ENCODE results near the gene ATXN3L. TPM values are rescaled to one million over a fixed set of nuclear protein-coding genes. Genes with fewer than 3 reads are reported as not detected.
A peak's percentile ranks its signal among the peaks of the same experiment; 100 is the strongest.

Gene ATXN3L
- total and polyA plus RNA-seq, 5 experiments from 2014 or later = not detected

GRCh38 chrX:13279279-13280018 lies 40.4 kb downstream of the ATXN3L start:
- Mint-ChIP-seq H3K36me3 (no peaks in the 10 kb centered on the region), H3K27ac (no peak overlapping the region), H3K4me1 (peaks cover 0 to 12% (median 2%) of the 10 kb centered on the region in 4 donors), H3K27me3 (no peaks in the 10 kb centered on the region), H3K9me3 (peaks cover 0 to 12% (median 0%) of the 10 kb centered on the region in 9 donors), H3K4me3 (no peak overlapping the region)
- ATAC-seq (no peak), DNase-seq (no peak)
- POLR2A ChIA-PET = no interaction called here

GRCh38 chrX:13277539-13277938 lies 42.3 kb downstream of the ATXN3L start:
- Mint-ChIP-seq H3K27me3 (no peaks in the 10 kb centered on the region), H3K27ac (peak overlapping the region in 1 of 10 donors; percentile 19), H3K4me3 (no peak overlapping the region), H3K4me1 (peaks cover 0 to 4% (median 0%) of the 10 kb centered on the region in 4 donors), H3K36me3 (no peaks in the 10 kb centered on the region), H3K9me3 (peaks cover 0 to 6% (median 0%) of the 10 kb centered on the region in 9 donors)
- ATAC-seq = no peak
- POLR2A ChIA-PET = no interaction called here
- no peak for DNase-seq

- no peak overlapping the region for H3K4me3 Mint-ChIP-seq
- H3K9me3 Mint-ChIP-seq = peaks cover 0 to 3% (median 0%) of the 10 kb centered on the region in 9 donors
- H3K27ac Mint-ChIP-seq = peak overlapping the region in 1 of 10 donors; percentile 19
- H3K36me3 Mint-ChIP-seq = no peaks in the 10 kb centered on the region
- H3K4me1 Mint-ChIP-seq = peaks cover 0 to 4% (median 0%) of the 10 kb centered on the region in 4 donors
- POLR2A ChIA-PET = no interaction called here
- no peak for DNase-seq
- no peak for ATAC-seq
- H3K27me3 Mint-ChIP-seq = no peaks in the 10 kb centered on the region
Measured at GRCh38 chrX:13276991-13277390, 42.9 kb downstream of the ATXN3L start.

GRCh38 chrX:13275031-13275430 lies 44.8 kb downstream of the ATXN3L start:
- ATAC-seq = no peak

GRCh38 chrX:13272426-13272825 lies 47.4 kb downstream of the ATXN3L start:
- H3K4me1 Mint-ChIP-seq = peaks cover 0 to 4% (median 0%) of the 10 kb centered on the region in 4 donors

More at GRCh38 chrX:13275031-13275430, 44.8 kb downstream of the ATXN3L start:
- H3K9me3 Mint-ChIP-seq = no peaks in the 10 kb centered on the region
- DNase-seq = no peak
- no peak overlapping the region for H3K27ac Mint-ChIP-seq
- no peaks in the 10 kb centered on the region for H3K36me3 Mint-ChIP-seq
- POLR2A ChIA-PET = no interaction called here
- H3K27me3 Mint-ChIP-seq = no peaks in the 10 kb centered on the region
- H3K4me1 Mint-ChIP-seq = peaks cover 0 to 4% (median 0%) of the 10 kb centered on the region in 4 donors
- H3K4me3 Mint-ChIP-seq = no peak overlapping the region

GRCh38 chrX:13271511-13271910 lies 48.3 kb downstream of the ATXN3L start:
- ATAC-seq (no peak), DNase-seq (no peak)
- H3K36me3 Mint-ChIP-seq = no peaks in the 10 kb centered on the region
- H3K27ac Mint-ChIP-seq = no peak overlapping the region
- H3K9me3 Mint-ChIP-seq = no peaks in the 10 kb centered on the region
- no peaks in the 10 kb centered on the region for H3K27me3 Mint-ChIP-seq
- POLR2A ChIA-PET = no interaction called here
- H3K4me3 Mint-ChIP-seq = no peak overlapping the region
- no peaks in the 10 kb centered on the region for H3K4me1 Mint-ChIP-seq

More at GRCh38 chrX:13272426-13272825, 47.4 kb downstream of the ATXN3L start:
- Mint-ChIP-seq H3K27ac (no peak overlapping the region), H3K9me3 (no peaks in the 10 kb centered on the region), H3K36me3 (no peaks in the 10 kb centered on the region), H3K27me3 (no peaks in the 10 kb centered on the region), H3K4me3 (no peak overlapping the region)
- ATAC-seq (no peak), DNase-seq (no peak)
- POLR2A ChIA-PET = no interaction called here

GRCh38 chrX:13270360-13270759 lies 49.5 kb downstream of the ATXN3L start:
- ATAC-seq (no peak), DNase-seq (no peak)
- POLR2A ChIA-PET = no interaction called here
- H3K4me1 Mint-ChIP-seq = no peaks in the 10 kb centered on the region
- no peaks in the 10 kb centered on the region for H3K27me3 Mint-ChIP-seq
- H3K9me3 Mint-ChIP-seq = no peaks in the 10 kb centered on the region
- H3K36me3 Mint-ChIP-seq = no peaks in the 10 kb centered on the region
- H3K4me3 Mint-ChIP-seq = no peak overlapping the region
- H3K27ac Mint-ChIP-seq = no peak overlapping the region

GRCh38 chrX:13268874-13269273 lies 51.0 kb downstream of the ATXN3L start:
- H3K9me3 Mint-ChIP-seq = peaks cover 0 to under 1% (median 0%) of the 10 kb centered on the region in 9 donors
- no peaks in the 10 kb centered on the region for H3K27me3 Mint-ChIP-seq
- POLR2A ChIA-PET = no interaction called here
- no peak overlapping the region for H3K4me3 Mint-ChIP-seq
- no peak for ATAC-seq
- no peak for DNase-seq
- H3K4me1 Mint-ChIP-seq = peaks cover 0 to under 1% (median 0%) of the 10 kb centered on the region in 4 donors
- H3K36me3 Mint-ChIP-seq = no peaks in the 10 kb centered on the region
- H3K27ac Mint-ChIP-seq = peak overlapping the region in 1 of 10 donors; percentile 14

Other genes with a start within 250 kb of the ATXN3L start
- gene EGFL6, start 249.5 kb upstream of the ATXN3L start, total RNA-seq = not detected
- not detected for gene EGFL6, start 249.5 kb upstream of the ATXN3L start, polyA plus RNA-seq